Myocyte (in vitro differentiated cells): ENCODE measurements around the gene URB1. TPM values are rescaled to one million over a fixed set of nuclear protein-coding genes. Genes with fewer than 3 reads are reported as not detected.

Source experiments
- DNase-seq: peaks from one replicate; pipeline ENCODE4 v3.0.0-alpha.2; 2012; ENCODE audit warnings: low read depth
- total RNA-seq: library from RNA; depleted of rRNA; stranded (reverse); fragments of >200 nt; gene quantifications from 2 replicates; pipeline ENCODE4 v1.2.3, GENCODE V29; 2014

URB1 gene
- total RNA-seq, 1 donor from 2014 or later = 42.1 TPM

DNA sequence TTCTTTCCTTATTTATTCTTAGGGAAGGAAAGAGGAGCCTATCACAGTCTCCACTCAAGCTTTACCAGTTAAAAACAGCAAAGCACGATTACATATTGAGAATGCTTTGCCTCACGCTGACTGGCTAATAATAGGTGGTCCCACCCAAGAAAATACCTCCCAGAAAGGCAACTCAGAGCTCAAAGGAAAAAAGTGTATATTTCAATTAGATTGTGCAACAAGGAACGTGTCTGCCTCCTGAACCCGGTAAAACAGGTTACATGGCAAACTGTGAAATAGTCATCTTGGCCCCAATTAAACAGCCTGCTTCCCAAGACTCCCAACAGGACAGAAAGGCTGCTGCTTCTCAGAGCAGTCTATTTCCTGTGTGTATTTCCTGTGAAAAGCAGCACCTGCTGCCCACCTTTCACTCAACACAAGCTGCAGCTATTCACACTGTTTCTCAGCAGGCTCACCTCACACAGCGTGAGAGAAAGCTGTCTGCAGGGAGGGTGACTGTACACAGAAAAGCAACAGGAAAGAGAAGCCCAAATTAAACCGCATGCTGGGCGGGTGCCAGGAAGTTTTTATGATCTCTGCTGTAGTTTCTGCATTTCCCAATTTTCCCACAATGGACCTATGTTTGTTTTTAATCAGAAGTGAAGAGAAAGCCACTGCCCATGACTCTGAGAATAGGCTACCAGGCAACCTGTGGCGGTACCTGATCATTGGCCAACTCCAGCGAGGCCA, 44.0 kb downstream of the URB1 start:
- no peak for DNase-seq

GRCh38 chr21:32347977-32348376, 44.8 kb downstream of the URB1 start:
- DNase-seq = peak; percentile 51

- no peak for DNase-seq
Measured at GRCh38 chr21:32347351-32347750, 45.5 kb downstream of the URB1 start.

GRCh38 chr21:32346951-32347350, 45.9 kb downstream of the URB1 start:
- DNase-seq = no peak

GRCh38 chr21:32340863-32341848, 51.7 kb downstream of the URB1 start:
- peak; percentile 47 for DNase-seq

DNA sequence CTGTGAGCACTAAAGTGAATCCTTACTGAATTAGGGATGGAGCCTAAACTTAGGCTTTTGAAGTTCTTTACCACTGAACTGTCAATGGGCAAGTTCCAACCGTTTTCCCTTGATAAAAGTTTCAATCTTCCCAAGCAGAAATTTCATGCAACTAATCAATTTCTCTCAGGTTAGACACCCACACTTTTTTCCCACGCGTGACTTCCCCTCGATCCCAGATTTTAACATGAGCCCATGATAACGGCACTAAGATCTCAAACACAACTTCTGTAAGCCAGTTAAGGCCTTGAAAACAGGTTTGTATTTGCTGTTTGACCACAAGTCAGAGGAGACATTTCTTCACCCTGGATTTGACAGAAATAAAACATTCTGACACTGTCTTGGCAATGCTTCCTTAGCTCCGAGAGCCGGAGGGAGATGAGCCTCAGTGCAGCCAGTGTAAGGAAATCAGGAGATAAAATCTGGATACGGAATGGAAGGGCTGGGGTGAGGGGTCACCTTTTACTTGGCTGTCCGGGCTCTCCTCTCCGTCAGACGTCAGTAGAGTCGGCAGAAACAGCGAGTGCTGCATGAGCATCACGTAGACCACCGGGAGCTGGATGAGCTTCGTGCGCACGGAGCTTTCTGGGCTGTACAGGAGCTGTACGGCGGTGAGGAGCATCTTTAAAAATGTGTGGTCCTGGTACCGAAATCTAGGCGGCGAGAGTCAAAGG, 54.4 kb downstream of the URB1 start:
- DNase-seq = no peak

GRCh38 chr21:32337206-32337605, 55.6 kb downstream of the URB1 start:
- DNase-seq = no peak

- peak; percentile 79 for DNase-seq
Measured at GRCh38 chr21:32336711-32337110, 56.1 kb downstream of the URB1 start.

DNA sequence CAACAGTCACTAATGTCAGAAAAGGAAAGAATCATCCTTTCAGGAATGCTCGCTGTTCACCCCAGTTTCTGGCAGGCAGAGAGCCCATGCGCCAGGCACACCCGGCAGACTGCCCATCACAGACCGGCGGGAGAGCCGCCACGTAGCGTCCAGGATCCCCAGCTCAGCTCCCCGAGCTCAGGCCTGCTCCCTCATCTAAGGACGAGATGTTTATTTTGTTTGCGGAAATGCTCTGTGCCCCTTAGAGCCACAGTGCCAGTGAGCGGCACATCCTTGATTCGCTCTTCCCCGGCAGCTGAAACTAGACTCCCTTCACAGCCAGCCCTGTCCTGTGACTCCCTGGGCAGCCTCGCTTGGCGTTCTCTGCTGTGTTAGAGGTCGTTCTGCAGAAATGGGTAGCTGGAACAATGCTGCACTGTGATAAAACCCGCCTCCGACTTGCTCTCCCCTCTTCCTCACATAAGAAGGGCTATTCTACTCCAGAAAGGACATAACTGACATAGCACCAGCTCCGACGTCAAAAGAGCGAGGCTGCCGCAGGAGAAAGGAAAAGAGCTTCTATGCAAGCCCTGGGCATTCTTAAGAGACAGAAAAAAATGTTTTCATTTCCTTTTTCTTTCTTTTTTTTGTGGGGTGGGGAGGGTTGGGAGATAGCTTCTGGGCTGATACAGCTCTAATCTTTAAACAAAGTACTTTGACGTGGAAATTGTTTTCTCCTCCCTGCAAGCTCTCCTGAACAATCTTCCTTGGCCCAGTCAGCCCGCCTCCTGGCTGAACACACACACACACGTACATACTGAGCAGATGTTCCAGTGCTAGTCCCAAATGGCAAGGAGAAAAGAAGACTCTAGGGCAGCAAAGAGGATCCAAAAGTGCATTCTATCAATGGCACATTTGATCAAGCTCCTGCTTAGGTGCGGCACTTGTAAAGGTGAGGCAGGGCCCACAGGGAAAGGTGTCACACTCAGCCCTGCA, 56.9 kb downstream of the URB1 start:
- peak; percentile 40 for DNase-seq

DNA sequence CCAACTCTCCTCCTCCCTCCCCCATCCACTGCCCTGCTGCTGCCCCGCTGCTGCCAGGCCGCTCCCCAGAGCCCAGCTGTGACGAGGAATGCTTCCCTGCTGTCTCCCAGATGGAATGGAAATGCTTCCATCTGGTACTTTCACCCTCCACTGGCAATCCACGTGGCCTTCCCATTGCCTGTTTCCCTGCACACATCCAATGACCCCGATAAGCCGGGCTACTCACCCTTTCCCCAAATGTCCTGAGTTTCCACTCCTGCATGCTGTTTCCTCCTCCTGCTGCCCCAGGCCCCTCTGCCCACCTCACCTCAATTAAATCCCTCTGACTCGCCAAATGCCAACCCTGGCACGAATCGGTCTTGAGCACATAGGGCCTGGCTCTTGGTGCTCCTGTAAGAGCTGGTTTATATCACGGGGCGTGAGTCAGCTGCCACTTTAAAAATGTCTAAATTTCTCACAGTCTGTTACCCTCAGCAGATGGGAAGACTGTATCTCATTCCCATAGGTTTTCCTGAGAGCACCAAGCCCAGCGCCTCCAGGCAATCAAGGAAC, 57.8 kb downstream of the URB1 start:
- peak; percentile 62 for DNase-seq

DNA sequence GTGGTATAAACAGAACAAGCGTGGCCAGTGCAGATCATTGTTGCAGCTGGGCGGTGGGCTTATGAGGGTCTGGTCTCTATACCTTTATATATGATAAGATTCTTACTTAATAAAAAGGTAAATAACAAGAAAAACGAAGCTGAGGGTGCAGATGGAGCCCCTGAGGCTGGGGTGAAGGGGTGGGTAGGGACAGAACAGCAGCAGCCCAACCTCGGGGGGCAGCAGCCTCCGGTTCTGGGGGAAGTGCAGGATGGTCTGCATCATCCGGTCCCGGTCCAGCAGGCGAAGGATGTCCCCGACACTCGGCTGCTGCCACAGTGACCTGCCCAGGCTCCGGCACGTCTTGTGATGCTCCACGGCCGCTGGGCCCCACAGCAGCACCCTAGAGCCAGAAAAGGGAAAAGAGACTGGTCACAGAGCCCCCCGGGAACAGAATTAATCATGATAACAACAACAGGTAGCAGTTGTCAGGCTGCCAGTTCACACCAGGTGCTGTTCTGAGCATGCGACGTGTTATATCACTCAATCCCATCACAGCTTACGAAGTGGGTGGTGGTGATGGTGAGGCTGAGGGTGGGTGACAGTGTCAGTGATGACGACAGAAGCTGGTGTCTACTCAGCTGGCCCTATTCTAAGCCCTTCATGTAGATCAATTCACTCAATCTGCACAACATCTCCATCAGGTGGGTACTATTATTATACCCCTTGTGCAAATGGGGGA, 58.7 kb downstream of the URB1 start:
- no peak for DNase-seq

DNA sequence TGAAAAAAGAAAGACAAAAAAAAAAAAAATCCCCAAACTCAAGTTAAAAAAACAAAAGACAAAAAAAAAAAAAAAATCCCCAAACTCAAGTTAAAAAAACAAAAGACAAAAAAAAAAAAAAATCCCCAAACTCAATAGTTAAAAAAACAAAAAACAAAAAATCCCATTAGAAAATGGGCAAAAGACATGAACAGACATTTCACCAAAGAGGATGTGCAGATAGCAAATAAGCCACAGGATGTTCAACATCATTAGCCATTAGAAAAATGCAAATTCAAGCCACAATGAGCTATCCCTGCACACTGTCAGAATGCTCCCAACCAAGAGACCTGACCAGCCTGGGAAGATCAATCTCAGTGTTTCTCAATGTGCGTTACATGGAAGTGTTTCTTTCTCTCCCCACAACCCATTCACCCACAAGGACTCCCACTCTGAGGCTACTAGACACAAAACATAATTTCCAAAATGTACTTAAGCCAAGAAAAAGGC, 60.3 kb downstream of the URB1 start:
- DNase-seq = no peak

- peak; percentile 59 for DNase-seq
Measured at GRCh38 chr21:32331444-32332305, 61.1 kb downstream of the URB1 start.

DNA sequence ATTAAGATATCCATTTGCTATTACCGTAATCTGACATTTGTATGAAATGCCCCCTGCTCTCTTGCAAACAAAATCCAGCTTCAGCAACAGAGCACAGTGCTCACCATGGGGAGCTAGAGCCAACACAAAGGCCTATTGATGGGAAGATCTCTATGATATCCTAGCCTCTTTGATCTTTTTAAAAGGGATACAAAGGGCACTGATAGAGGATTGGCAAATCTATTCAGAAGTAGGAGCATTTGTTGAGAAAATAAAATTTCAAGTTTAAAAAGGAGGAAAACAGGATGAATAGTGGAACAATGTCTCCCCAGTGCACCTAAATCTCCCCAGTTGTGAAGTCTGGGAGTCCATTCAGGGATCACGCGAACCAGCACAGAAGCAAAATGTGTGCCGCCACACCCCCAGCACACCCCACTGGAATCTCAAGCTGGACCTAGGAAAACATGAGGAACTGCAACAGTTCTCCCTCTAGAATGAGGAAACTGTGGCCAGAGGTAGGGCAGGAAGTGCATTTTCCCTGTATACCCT, 62.0 kb downstream of the URB1 start:
- no peak for DNase-seq

GRCh38 chr21:32329776-32330175, 63.0 kb downstream of the URB1 start:
- DNase-seq = peak; percentile 32

GRCh38 chr21:32329331-32329730, 63.5 kb downstream of the URB1 start:
- peak; percentile 40 for DNase-seq

DNA sequence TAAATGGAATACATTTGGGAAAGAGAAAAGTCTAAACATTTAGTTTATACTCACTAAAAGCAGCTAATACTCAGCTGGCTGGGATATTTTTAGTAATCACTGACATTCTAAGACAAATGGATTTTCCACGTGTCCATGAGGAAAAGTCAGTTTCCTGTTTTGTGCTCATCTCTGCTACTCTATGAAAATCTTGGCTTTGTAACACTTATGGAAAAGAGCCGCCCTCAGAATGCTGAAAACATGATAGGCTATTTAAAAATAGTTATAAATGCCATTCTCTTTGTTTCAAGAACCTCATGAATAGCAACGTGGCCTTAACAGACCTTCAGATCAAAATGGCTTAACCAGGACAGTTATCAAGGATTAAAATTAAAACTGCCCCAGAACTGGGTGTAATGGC, 64.2 kb downstream of the URB1 start:
- DNase-seq = peak; percentile 84

- DNase-seq = no peak
Measured at GRCh38 chr21:32325706-32326105, 67.1 kb downstream of the URB1 start.
